ENCODE data around the gene IWS1. TPM values are rescaled to one million over a fixed set of nuclear protein-coding genes. Genes with fewer than 3 reads are reported as not detected.

Gene IWS1
- total RNA-seq, 2 experiments from 2014 or later, result 49.2 to 56.9 TPM

Small RNAs within 50 kb of the gene (small RNA-seq; reads per million reads assigned to genes)
- gene RNU4-48P, result not detected

Other genes with a start within 250 kb of the IWS1 start
- gene ERCC3, start 232.3 kb downstream of the IWS1 start, total RNA-seq (2014; rRNA removed; shearing (Covaris generic)), result 35.1 and 41.9 TPM in 2 replicates
- 58.3 and 58.4 TPM in 2 replicates for gene ERCC3, start 232.3 kb downstream of the IWS1 start, total RNA-seq (2022)
- gene MAP3K2, start 138.5 kb downstream of the IWS1 start, total RNA-seq (2014; rRNA removed; shearing (Covaris generic)), result 33.2 and 47.5 TPM in 2 replicates
- gene MAP3K2, start 138.5 kb downstream of the IWS1 start, total RNA-seq (2022), result 52.5 and 55.9 TPM in 2 replicates
- gene PROC, start 108.1 kb downstream of the IWS1 start, total RNA-seq (2014; rRNA removed; shearing (Covaris generic)), result 0.41 TPM in 1 of 2 replicates, not detected in the other
- gene PROC, start 108.1 kb downstream of the IWS1 start, total RNA-seq (2022), result 0.59 TPM in 1 of 2 replicates, not detected in the other
- gene MYO7B, start 9.2 kb upstream of the IWS1 start, total RNA-seq (2014; rRNA removed; shearing (Covaris generic)), result not detected in 2 replicates
- 3.3 and 3.7 TPM in 2 replicates for gene MYO7B, start 9.2 kb upstream of the IWS1 start, total RNA-seq (2022)
- gene GPR17, start 119.7 kb upstream of the IWS1 start, total RNA-seq (2014; rRNA removed; shearing (Covaris generic)), result 0.22 TPM in 1 of 2 replicates, not detected in the other
- gene GPR17, start 119.7 kb upstream of the IWS1 start, total RNA-seq (2022), result not detected in 2 replicates
- 0.44 and 1.6 TPM in 2 replicates for gene LIMS2, start 149.0 kb upstream of the IWS1 start, total RNA-seq (2014; rRNA removed; shearing (Covaris generic))
- 24.4 and 24.9 TPM in 2 replicates for gene LIMS2, start 149.0 kb upstream of the IWS1 start, total RNA-seq (2022)
- gene SFT2D3, start 175.0 kb upstream of the IWS1 start, total RNA-seq (2014; rRNA removed; shearing (Covaris generic)), result 11.0 and 14.3 TPM in 2 replicates
- 7.6 and 9.4 TPM in 2 replicates for gene SFT2D3, start 175.0 kb upstream of the IWS1 start, total RNA-seq (2022)

Measured in OCI-LY7 (cell line).